Activated CD4-positive, alpha-beta T cell treated with anti-CD3 and anti-CD28 coated beads, Interleukin-2, amount 50 U/mL, for 4 hours (primary cell): Measurements from ENCODE around the gene PPP1R12A.

Source experiments
- DNase-seq, 2 experiments: peaks; one replicate each; pipeline ENCODE4 v3.0.0-alpha.2; 2020

PPP1R12A gene

GRCh38 chr12:79935624-79936345 is 888 bp upstream of the PPP1R12A start:
- DNase-seq, result no peak

GRCh38 chr12:79934281-79935020 is 446 bp downstream of the PPP1R12A start:
- peak; percentile 41 to 44 for DNase-seq

GRCh38 chr12:79933532-79934264 is 1.2 kb downstream of the PPP1R12A start:
- no peak for DNase-seq

GRCh38 chr12:79933043-79933442 is 1.9 kb downstream of the PPP1R12A start:
- no peak for DNase-seq

GRCh38 chr12:79932357-79932756 is 2.5 kb downstream of the PPP1R12A start:
- DNase-seq, result no peak

DNA sequence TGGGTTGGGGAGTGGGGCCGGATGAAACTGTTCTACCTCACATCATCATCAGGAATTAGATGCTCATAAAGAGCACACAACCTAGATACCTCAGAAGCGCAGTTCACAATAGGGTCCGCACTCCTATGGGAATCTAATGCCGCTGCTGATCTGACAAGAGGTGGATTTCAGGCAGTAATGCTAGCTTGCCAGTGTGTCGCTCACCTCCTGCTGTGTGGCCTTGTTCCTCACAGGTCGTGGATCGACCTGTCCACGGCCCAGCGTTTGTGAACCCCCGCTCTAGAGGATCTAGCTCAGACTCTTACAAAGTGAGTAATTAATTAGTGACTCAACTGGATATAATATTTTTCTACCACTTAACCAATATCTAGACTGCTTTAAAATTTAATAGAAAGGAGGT is 5.8 kb downstream of the PPP1R12A start:
- DNase-seq, result no peak

- DNase-seq, result peak in 1 of 2 experiments; percentile 16
Observed at GRCh38 chr12:79927772-79928474, 7.0 kb downstream of the PPP1R12A start.

- DNase-seq, result no peak
Observed at GRCh38 chr12:79926951-79927350, 7.9 kb downstream of the PPP1R12A start.

- DNase-seq, result no peak
Observed at GRCh38 chr12:79925492-79925891, 9.4 kb downstream of the PPP1R12A start.

GRCh38 chr12:79921786-79922185 is 13.1 kb downstream of the PPP1R12A start:
- DNase-seq, result no peak

DNA sequence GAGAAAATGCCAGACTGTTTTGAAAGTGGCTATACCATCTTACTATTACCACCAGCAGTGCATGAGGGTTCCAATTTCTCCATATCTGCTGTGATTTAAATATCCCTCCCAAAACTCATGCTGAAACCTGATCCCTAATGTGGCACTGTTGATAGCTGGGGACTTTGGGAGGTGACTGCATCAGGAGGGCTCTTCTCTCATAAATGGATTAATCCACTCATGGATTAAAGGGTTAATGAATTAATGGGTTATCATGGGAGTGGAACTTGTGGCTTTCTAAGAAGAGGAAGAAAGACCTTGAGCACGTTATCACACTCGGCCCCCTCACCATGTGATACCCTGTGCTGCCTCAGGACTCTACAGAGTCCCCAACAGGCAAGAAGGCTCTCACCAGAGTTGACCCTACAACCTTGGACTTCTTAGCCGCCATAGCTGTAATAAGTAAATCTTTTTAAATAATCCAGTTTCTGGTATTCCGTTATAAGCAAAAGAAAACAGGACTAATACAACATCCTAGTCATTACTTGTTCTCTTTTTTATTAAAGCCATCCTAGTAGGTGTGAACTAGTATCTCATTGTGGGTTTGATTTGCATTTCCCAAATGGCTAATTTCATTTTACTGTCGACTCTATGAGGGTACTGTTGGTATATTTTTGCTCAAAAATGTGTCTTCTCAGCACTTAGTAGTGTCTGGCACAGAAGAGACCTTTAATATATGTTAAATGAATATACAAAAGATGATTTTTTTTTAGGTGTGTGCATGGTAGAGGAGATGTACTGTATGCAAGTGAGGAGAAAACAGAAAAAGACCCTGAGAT is 14.3 kb downstream of the PPP1R12A start:
- DNase-seq, result no peak

GRCh38 chr12:79919762-79920161 is 15.1 kb downstream of the PPP1R12A start:
- no peak for DNase-seq

DNA sequence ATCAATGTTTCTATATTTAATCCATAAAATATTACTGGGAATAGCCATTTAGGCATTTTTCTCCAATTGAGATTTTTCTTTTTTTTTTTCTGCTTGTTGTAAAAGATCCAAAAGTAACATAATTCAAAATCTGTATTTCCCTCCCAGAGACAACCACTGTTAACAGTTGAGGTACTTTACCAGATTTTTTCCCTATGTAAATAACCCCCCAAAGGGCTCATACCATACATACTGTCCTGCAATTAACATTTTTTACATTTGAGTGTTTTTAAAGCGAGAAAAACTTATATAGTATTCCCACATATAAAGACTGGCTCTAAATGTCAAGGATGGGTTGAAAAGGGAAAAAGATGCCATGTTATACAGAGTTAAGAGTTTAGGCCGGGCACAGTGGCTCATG is 18.1 kb downstream of the PPP1R12A start:
- no peak for DNase-seq

- no peak for DNase-seq
Observed at GRCh38 chr12:79911889-79912656, 22.8 kb downstream of the PPP1R12A start.

GRCh38 chr12:79908366-79908765 is 26.5 kb downstream of the PPP1R12A start:
- no peak for DNase-seq

DNA sequence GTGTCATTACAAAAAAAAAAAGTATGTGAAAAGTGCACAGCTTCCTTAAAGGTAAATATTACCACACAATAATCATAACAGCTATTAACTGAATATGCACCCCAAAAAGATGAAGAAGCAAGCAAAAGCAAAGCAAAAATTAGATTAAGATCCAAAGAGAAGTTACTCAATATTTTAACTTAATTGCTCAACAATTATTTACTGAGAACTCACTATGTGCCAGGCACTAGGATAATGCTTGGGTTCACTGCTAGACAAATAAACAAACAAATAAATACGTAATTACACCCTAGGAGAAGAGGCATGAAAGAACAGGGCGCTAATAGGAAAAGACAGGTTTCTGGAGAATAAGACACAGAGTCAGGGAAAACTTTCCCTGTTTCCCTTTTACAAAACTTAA is 33.4 kb downstream of the PPP1R12A start:
- DNase-seq, result no peak

- no peak for DNase-seq
Observed at GRCh38 chr12:79900951-79901350, 33.9 kb downstream of the PPP1R12A start.

DNA sequence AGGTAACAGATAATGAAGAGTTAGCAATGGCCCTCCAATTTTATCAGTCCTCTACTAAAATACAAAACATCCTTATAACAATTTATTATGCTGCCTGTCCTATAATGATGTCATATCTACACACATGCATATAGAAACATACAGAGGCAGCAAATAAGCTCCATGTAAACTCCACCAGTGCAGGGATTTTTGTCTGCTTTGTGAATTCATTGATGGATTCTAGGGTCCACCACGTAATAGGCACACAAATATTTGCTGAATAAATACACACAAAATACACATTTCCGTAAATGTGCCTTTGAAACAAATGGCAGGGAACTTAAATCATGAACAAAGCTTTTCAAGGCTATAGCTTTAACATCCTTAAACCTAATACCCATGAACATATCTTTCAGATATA is 34.7 kb downstream of the PPP1R12A start:
- no peak for DNase-seq

- no peak for DNase-seq
Observed at GRCh38 chr12:79897617-79898016, 37.3 kb downstream of the PPP1R12A start.

DNA sequence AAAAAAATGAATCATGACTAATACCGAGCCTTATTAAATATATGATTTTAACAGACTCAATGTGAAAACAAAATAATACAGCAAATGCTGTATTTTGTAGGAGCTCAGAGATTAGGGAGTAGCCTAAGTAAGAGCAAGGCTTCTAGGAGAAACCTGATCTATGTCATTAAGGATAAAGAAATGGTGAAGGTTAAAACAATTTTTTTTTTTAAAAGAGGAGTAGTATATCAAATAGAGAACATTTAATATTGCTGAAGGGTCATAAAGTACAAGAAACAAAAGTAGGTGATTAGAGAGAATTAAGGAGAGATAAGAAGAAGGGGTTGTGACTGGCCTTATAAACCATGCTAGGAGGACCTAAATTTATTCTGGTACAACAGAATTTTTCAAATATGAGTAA is 39.1 kb downstream of the PPP1R12A start:
- no peak for DNase-seq

GRCh38 chr12:79895071-79895470 is 39.8 kb downstream of the PPP1R12A start:
- DNase-seq, result no peak
